ENCODE measurements around the gene SGMS2.

SGMS2 gene

DNA sequence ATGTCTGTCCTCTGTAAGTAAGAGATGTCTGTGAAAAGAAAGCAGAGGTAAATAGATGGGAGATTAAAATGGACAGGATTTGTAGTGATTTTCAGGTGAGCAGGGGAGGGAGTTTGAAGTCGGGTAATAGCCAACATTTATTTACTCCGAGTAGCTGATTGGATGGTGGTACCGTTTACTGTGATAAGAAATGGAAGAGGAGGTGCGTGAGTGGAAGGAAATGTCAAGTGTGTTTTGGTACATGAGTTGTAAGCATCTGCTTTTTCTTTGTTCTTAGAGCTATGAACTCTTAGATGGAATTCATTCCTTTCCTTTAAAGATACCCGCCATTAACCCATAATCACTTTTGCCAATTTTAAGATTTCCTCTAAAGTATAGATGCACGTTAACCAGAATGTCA lies 45.5 kb downstream of the SGMS2 start:
- H3K4me3 ChIP-seq (ENCODE audit: low read length) = no peak overlapping the region
- no peak for TF ChIP-seq ZNF274 (IDR thresholded peaks at IDR 0.05; ENCODE audit: low read depth, low read length)

DNA sequence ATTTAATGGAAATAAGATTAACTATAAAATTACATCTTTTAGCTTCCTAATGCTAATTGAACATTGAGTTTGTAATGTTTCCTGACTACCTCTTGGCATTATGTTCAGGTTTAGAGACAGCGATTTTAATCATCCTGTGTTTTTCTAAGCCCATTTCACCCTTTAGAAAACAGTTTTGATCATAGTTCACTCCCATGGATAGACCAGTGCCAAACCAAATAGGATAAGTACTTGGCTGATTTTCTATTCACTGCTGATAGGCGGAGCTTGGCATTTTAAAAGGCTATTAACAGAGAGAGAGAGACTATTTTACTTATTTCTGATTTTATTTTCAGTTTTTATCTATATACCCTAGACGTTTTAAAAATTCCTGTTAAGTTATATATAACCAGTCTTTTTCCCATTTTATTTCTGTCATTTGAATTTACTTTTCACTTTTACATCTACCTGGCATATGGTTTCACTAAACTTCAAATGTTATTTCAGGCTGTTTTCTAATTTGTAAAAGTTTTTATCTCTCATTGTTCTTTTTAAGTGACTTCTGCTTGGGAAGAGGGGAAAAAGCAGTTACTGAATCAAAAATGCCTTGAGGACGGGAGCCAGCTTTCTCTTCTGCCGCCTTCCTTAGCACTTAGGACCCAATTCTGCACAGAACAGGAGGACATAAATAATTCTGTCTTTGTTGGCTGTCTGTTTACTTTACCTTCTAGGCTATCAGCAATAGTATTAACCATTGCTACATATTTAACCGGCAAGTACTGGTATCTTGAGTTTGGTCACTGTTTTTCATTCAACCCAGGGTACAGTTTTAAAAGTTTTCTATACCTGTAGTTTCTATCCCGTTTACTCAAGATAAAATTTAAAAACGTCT lies 46.4 kb downstream of the SGMS2 start:
- no peak overlapping the region for H3K4me3 ChIP-seq (ENCODE audit: low read length)
- TF ChIP-seq ZNF274 (IDR thresholded peaks at IDR 0.05; ENCODE audit: low read depth, low read length) = no peak

DNA sequence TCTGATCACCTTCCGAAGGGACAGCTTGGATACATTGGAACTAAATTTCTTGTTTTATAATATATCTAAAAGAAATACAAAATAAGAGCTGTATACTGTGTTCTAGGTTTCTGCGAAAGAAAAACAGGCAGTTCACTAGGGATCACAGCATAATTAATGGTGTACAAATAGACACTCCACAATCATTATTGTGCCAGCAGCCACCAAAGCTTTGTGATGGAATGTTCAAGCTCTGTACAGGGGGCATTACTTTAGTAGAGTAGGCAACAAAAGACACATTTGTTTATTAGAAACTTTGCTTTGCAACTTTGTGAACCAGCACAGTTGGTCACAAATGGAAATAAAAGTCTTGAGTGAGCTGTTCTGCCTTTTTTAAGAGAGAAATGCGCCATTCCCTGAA lies 49.3 kb downstream of the SGMS2 start:
- TF ChIP-seq ZNF274 (IDR thresholded peaks at IDR 0.05; ENCODE audit: low read depth, low read length) = no peak
- H3K4me3 ChIP-seq (ENCODE audit: low read length) = no peak overlapping the region

DNA sequence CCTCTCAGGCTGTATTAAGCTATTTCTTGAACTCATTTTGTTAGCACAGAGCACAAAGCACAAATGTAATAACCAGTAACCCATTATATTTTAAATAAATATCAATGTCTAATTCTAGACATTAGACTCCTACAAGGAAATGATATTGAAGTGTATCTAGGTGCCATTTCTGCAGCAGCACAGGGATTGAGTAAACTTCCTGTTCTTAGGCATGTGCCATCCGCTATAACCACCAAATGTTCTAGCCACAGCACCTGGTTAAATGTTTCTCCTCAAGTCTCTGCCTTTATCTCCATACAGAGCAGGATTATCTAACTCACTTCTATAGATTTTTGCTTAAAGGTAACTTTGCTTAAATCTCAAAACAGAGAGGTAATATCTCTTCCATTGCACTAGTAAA lies 51.4 kb downstream of the SGMS2 start:
- H3K4me3 ChIP-seq (ENCODE audit: low read length) = no peak overlapping the region
- TF ChIP-seq ZNF274 (IDR thresholded peaks at IDR 0.05; ENCODE audit: low read depth, low read length) = no peak

DNA sequence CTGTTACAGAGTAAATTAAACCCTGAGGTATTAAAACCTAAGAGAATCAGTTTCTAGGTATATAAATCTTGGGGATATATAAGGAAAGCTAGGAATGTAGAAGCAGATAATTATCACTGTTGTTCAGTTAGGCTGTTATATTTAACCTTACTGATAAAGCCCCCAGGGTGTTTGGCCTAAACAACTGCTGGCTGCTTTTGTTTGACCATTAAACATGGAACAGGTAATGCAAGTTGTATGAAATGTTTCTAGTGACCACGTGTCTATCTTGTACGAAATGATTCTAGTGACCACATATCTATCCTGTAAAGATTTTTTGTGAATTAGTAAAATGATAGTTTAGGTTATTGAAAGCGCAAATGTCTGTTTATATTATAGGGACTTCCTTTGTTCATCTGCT lies 52.6 kb downstream of the SGMS2 start:
- no peak for TF ChIP-seq ZNF274 (IDR thresholded peaks at IDR 0.05; ENCODE audit: low read depth, low read length)
- H3K4me3 ChIP-seq (ENCODE audit: low read length) = no peak overlapping the region

GRCh38 chr4:107885865-107886264 lies 61.1 kb downstream of the SGMS2 start:
- no peak for TF ChIP-seq ZNF274 (IDR thresholded peaks at IDR 0.05; ENCODE audit: low read depth, low read length)
- H3K4me3 ChIP-seq (ENCODE audit: low read length) = no peak overlapping the region

GRCh38 chr4:107888237-107888636 lies 63.5 kb downstream of the SGMS2 start:
- H3K4me3 ChIP-seq (ENCODE audit: low read length) = no peak overlapping the region
- TF ChIP-seq ZNF274 (IDR thresholded peaks at IDR 0.05; ENCODE audit: low read depth, low read length) = no peak

DNA sequence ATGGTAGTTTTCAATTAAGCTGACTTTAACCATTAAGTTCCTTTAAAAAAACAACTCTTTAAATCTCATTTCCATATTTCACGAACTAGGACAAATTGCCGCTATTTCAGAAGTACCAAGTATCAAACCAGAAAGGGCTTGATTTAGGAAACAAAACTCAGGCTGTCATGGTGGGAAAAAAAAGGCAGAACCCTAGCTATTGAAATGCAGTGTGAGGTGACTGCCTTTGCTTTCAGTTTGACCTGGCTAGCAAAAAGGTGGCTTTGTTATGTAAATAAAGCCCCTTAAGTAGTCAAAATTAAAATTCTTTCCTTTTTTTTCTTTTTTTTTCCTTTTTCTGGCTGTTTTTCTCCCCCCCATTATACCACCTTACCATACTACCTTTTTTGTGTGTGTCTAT lies 66.0 kb downstream of the SGMS2 start:
- no peak for TF ChIP-seq ZNF274 (IDR thresholded peaks at IDR 0.05; ENCODE audit: low read depth, low read length)
- no peak overlapping the region for H3K4me3 ChIP-seq (ENCODE audit: low read length)

DNA sequence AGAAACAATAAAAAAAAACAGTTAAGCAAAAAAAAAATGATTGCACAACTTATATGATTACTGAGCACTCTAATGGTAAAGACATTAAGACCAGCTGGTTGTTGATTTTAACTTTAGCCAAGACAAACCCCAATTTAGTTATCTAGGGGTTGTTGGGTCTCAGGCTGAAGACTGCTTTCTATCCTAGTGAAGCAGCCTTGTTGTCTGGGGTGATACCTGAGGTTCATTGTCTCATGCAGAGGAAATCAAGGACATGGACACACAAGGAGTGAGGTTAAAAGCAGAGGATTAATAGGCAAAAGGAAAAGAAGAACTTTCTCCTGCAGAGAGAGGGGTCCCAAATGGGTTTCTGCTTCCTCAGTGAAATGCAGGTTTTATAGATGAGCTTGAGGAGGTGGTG lies 66.6 kb downstream of the SGMS2 start:
- no peak for TF ChIP-seq ZNF274 (IDR thresholded peaks at IDR 0.05; ENCODE audit: low read depth, low read length)
- H3K4me3 ChIP-seq (ENCODE audit: low read length) = no peak overlapping the region

- no peak for TF ChIP-seq ZNF274 (IDR thresholded peaks at IDR 0.05; ENCODE audit: low read depth, low read length)
Measured at GRCh38 chr4:107893171-107894137, 68.7 kb downstream of the SGMS2 start.

GRCh38 chr4:107894138-107894603 lies 69.4 kb downstream of the SGMS2 start:
- H3K4me3 ChIP-seq (ENCODE audit: low read length) = no peak overlapping the region
- no peak for TF ChIP-seq ZNF274 (IDR thresholded peaks at IDR 0.05; ENCODE audit: low read depth, low read length)

More at GRCh38 chr4:107893171-107894137, 68.7 kb downstream of the SGMS2 start:
- no peak overlapping the region for H3K4me3 ChIP-seq (ENCODE audit: low read length)

GRCh38 chr4:107896158-107896645 lies 71.5 kb downstream of the SGMS2 start:
- no peak overlapping the region for H3K4me3 ChIP-seq (ENCODE audit: low read length)
- TF ChIP-seq ZNF274 (IDR thresholded peaks at IDR 0.05; ENCODE audit: low read depth, low read length) = no peak

- TF ChIP-seq ZNF274 (IDR thresholded peaks at IDR 0.05; ENCODE audit: low read depth, low read length) = no peak
- no peak overlapping the region for H3K4me3 ChIP-seq (ENCODE audit: low read length)
Measured at GRCh38 chr4:107896646-107897045, 71.9 kb downstream of the SGMS2 start.

- TF ChIP-seq ZNF274 (IDR thresholded peaks at IDR 0.05; ENCODE audit: low read depth, low read length) = no peak
- H3K4me3 ChIP-seq (ENCODE audit: low read length) = no peak overlapping the region
Measured at GRCh38 chr4:107897823-107898222, 73.1 kb downstream of the SGMS2 start.
